ENCODE results near the gene FBXL4.

DNA sequence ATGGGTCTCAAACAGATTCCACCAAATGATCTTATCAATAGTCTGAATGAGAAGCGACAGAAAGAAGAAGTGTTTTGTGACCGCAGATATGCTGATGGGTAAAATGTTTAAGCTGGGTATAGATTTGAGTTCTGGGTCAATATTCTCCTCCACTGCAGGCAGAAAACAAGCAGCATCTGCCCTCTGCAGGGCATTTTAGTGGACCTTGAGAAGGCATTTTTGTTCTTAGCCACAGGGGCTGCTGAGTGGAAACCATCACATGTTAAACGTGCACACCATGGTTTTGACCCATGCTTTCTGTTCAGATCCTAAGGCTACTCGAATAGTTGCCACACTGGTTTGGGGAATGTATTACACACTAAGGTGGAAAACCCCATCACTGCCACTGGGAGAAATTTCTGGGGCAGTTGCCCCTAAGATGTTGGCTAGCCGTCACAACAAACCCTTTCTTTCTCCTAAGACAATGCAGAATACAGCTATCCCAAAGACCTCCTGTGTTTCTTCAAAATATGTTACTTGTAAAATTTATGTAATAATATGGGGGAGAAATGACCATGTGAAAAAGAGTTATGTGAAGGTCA lies 107.9 kb downstream of the FBXL4 start:
- TF ChIP-seq, protein P1, sequence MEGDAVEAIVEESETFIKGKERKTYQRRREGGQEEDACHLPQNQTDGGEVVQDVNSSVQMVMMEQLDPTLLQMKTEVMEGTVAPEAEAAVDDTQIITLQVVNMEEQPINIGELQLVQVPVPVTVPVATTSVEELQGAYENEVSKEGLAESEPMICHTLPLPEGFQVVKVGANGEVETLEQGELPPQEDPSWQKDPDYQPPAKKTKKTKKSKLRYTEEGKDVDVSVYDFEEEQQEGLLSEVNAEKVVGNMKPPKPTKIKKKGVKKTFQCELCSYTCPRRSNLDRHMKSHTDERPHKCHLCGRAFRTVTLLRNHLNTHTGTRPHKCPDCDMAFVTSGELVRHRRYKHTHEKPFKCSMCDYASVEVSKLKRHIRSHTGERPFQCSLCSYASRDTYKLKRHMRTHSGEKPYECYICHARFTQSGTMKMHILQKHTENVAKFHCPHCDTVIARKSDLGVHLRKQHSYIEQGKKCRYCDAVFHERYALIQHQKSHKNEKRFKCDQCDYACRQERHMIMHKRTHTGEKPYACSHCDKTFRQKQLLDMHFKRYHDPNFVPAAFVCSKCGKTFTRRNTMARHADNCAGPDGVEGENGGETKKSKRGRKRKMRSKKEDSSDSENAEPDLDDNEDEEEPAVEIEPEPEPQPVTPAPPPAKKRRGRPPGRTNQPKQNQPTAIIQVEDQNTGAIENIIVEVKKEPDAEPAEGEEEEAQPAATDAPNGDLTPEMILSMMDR (IDR thresholded peaks at IDR 0.05; ENCODE audit: borderline replicate concordance, extremely low read depth, low read length, poor library complexity, severe bottlenecking): peak; percentile 16
- no peak for TF ChIP-seq EZH2 (IDR thresholded peaks at IDR 0.05; ENCODE audit: borderline replicate concordance, low read depth, low read length, severe bottlenecking)

Data from DND-41 (cell line).